Epithelial cell of esophagus (primary cell): Measurements from ENCODE around the gene FBLN1.
A peak's percentile ranks its signal among the peaks of the same experiment; 100 is the strongest.

ENCODE experiments used
- DNase-seq: peaks from one replicate; pipeline ENCODE4 v3.0.0; 2010; ENCODE audit warnings: low read depth
- H3K4me3 ChIP-seq: 2 replicates; pipeline ENCODE4 v1.5.1; 2011; ENCODE audit warnings: mild to moderate bottlenecking, low read length, control low read depth
- TF ChIP-seq, protein P1 (sequence below): IDR thresholded peaks from 2 replicates; pipeline ENCODE4 v1.5.1; 2011; ENCODE audit warnings: low read depth, mild to moderate bottlenecking, low read length, control low read depth, inconsistent platforms; ENCODE audit not compliant: insufficient read depth; ENCODE audit errors: missing control alignments

The FBLN1 gene

DNA sequence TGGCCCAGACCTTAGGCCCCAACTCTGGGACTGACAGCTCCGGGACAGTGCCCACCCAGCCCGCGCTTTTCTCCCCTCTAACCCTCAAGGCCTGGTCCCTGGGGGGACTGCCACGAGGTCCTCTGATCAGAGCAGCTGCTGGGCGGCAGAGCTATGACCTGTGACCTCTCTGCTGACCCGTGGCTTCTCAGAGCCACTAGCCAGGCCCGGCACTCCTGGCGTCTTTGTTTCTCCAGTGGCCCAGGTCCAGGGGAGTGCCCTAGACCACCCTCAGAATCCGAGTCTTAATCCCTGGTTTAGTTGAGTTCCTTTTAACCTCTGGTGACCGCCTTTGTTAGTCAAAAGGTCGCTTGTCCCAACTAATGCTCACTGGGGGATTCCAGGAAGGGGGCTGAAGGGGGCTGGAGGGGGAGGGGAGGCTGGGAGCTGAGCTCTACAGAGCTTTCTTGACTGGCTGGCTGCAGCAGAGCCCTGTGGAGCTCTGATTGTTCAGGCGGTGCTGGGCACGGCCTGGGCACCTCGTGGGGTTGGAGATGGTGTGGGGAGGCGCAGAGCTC is 1.2 kb downstream of the FBLN1 start:
- TF ChIP-seq, protein P1, sequence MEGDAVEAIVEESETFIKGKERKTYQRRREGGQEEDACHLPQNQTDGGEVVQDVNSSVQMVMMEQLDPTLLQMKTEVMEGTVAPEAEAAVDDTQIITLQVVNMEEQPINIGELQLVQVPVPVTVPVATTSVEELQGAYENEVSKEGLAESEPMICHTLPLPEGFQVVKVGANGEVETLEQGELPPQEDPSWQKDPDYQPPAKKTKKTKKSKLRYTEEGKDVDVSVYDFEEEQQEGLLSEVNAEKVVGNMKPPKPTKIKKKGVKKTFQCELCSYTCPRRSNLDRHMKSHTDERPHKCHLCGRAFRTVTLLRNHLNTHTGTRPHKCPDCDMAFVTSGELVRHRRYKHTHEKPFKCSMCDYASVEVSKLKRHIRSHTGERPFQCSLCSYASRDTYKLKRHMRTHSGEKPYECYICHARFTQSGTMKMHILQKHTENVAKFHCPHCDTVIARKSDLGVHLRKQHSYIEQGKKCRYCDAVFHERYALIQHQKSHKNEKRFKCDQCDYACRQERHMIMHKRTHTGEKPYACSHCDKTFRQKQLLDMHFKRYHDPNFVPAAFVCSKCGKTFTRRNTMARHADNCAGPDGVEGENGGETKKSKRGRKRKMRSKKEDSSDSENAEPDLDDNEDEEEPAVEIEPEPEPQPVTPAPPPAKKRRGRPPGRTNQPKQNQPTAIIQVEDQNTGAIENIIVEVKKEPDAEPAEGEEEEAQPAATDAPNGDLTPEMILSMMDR, result no peak
- no peak for DNase-seq
- peak overlapping the region; percentile 64 for H3K4me3 ChIP-seq

DNA sequence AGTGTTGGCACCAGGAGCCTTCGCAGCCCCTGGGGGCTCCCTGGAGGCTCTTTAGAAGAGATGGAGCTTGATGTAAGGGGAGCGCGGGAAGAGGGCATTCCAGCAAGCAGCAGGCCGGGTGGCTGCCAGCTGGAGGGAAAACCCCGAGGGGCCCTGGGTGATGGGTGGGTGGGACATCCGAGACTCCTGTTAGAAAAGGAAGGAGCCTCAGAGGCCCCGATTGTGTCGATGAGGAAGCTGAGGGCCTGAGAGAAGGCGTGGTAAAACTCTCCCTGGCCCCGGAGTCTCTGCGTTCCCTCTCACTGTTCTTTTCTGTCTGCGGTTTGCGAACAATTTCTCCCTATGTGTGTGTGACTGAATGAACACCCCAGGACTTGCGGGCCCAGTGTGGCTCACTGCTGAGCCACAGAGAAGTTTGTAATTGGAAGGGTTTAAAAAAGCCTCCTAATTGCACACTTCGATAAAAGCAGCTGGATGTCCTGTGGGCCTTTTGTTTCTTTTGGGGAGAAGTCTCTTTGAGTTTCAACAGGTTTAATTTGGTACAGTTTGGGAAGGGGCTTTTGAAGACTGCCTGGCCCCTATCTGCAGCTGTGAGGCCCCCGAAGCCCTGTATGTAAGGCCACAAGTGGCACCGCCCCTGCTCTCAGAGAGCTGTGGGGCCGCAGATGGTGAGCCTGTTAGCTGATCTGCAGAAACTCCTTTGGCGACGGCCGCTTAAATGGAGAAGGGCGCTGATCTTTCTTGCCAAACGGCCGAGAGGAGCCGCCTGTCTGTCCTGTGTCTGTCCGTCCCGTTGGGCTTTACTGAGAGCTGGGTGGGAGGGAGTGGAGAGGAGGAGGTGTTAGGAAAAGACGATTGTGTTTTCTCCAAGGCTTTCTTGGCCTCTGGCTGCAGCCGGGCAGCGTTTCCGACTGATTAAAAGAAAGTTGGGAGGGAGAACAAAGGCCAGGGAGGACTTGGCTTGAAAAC is 2.0 kb downstream of the FBLN1 start:
- DNase-seq, result peak; percentile 48
- H3K4me3 ChIP-seq, result peak overlapping the region; percentile 64
- TF ChIP-seq, protein P1, result no peak

DNA sequence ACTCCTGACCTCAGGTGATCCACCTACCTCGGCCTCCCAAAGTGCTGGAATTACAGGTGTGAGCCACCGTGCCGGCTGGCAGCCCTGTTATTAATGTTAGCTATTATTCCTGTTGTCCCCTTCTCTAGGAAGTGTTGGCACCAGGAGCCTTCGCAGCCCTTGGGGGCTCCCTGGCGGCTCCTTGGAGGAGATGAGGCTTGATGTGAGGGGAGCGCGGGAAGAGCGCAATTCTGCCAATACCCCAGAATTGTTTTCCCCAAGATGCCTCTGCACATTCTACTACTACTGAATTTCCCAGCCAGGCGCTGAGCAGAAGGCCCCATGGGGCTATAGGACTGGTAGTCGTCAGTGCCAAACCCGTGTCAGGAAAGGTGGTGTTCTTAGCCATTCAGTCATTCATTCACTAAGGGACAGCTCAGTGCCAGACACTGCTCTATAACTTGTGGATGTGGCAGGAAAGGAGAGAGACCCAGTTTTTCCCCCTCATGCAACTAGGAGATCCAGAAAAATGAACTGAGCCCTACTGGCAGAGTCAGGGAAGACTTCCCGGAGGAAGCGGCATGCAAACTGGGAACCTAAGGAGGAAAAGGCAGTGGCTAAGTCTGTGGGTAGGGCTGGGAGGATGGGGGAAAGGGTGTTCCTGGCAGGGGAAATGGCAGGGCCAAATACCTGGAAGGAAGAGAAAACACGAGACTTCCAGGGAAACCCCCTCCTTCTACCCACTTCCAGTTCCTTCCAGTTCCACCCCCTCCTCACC is 3.5 kb downstream of the FBLN1 start:
- TF ChIP-seq, protein P1, result no peak
- H3K4me3 ChIP-seq, result no peak overlapping the region
- no peak for DNase-seq

DNA sequence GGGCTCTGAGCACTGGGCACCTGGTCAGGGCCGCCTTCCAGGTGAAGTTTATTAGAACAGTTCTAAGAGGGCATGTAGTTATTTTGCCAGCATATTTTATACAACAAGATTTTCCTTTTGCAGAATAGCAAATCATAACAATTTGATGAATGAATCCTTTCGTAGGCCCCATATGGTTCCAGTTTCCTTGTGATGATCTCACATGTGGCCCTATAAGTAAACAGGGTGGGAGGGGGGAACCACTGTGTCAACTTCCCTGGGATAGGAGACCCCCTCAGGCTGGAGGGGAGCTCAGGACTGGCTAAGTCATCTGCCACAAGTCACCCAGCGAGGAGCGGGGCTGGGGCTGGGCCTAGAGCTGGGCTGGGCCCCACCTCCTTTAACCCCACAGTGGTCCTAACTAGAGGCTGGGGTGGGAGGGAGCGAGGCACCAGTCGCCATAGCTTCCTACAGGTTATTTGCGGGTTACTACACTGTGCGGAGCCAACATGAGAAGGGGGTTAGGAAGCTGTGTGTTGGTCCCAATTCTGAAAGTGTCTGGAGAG is 4.2 kb downstream of the FBLN1 start:
- DNase-seq, result no peak
- TF ChIP-seq, protein P1, result no peak
- H3K4me3 ChIP-seq, result no peak overlapping the region

DNA sequence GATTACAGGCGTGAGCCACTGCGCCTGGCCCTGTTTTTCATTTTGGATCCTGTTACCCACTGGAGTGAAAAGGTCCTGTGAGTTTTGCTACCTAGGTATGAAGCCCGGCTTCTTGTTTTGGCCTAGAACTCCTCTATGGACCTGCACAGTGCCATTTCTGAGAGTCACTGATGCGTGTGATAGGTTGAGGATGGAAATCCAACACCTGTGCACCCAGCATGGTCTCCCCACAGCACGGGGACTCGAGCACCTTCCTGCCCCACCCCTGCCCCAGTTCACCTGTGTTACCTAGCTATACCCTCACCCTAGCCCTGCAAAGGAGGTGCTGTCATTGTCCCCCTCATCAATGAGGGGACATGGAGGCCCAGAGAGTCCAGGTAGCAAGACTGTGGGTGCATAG is 5.1 kb downstream of the FBLN1 start:
- H3K4me3 ChIP-seq, result no peak overlapping the region
- TF ChIP-seq, protein P1, result no peak
- no peak for DNase-seq

DNA sequence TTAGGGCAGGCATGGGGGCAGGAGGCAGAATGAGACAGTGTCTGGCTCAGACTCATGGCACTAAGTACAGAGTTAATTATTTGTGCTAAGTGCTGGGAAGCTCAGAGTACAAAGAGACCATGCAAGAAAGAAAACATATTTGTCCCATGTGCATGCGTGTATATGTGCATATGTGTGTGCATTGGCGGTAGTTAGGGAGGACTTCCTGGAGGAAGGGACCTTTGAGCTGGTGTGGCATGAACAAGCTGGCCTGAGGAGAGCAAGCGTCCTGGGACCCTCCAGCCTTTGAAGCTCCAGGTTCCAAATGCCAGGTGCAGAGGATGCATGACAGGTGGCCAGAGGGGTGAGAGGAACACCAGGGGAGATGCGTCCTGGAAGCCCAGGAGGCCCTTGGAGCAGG is 6.1 kb downstream of the FBLN1 start:
- no peak overlapping the region for H3K4me3 ChIP-seq
- DNase-seq, result no peak
- TF ChIP-seq, protein P1, result no peak
